ENCODE data around the gene ZBTB44.
"Not testable (repeated sequence)": the region's sequence is repeated elsewhere in the genome, so short reads cannot be mapped to it uniquely, and the experiment has no call there.

Gene ZBTB44

DNA sequence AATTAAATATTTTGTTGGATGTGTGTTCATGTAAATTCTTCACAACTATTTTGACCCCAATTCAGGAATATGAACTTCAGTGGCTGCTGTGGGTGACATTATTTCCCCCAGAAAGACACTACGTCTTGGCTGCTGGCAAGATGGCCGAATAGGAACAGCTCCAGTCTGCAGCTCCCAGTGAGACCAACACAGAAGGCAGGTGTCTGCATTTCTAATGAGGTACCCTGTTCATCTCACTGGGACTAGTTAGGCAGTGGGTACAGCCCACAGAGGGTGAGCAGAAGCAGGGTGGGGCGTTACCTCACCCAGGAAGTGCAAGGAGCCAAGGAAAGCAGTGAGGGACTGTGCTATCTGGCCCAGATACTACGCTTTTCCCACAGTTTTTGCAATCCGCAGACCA lies 65.3 kb downstream of the ZBTB44 start:
- DNase-seq (ENCODE audit: insufficient read length, low spot score) (no peak), FAIRE-seq (no peak)
- no peak for TF ChIP-seq CTCF (IDR thresholded peaks at IDR 0.05; ENCODE audit: insufficient read depth, missing control alignments)

DNA sequence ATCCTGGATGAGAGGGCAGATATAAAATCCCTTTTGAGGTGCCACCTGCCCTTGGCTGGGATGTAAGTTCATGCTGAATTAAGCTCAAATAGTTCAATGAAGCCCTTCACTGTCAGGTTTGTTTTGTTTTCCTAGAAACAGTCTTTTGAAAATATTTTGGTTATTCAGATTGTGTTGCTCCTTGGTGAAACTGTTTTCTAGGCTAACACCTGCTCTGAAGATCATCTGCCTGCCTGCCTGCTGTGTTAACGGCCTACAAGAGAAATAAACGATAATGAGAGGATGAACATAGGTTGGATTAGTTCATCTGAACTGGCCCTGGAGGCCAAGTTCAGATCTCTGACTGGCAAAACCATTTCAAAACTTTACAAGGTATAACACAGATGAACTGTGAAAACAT lies 67.4 kb downstream of the ZBTB44 start:
- no peak for TF ChIP-seq CTCF (IDR thresholded peaks at IDR 0.05; ENCODE audit: insufficient read depth, missing control alignments)
- DNase-seq (ENCODE audit: insufficient read length, low spot score), result no peak
- no peak for FAIRE-seq

DNA sequence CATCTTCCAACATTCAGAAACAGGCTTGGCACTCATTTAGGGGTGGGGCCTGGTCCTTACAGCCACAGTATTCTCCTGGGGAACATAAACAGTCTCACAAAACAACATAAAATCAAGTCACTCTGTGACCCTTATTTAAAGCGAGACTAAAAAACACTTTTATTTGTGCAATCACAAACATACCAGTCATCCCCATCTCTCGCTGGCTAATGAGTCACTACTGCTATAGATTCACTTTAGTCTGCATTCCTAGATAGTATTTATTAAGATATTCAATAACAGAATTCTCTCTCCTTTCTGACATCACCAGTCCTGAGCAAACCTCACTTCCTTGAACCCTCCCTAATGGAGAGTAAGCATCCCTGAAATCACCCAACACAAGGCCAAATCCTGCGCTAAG lies 68.0 kb downstream of the ZBTB44 start:
- DNase-seq (ENCODE audit: insufficient read length, low spot score) (no peak), FAIRE-seq (no peak)
- TF ChIP-seq CTCF (IDR thresholded peaks at IDR 0.05; ENCODE audit: insufficient read depth, missing control alignments), result no peak

DNA sequence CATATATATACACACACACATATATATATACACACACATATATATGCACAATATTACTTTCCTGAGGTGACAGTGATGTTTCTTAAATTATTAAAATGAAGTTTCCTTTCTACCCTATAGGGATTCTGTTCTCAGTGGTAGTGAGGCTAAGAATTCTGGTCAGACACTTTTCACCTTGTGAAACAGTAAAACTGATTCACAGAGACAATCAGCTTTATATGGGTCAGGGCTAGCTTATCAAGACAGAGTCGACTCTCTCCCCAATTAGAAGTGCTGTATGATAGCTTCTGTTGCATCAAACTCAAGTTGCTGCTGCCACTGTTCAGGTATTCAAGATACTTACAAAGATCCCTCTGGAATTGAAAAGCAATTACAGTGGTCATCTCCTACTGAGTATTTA lies 68.4 kb downstream of the ZBTB44 start:
- TF ChIP-seq CTCF (IDR thresholded peaks at IDR 0.05; ENCODE audit: insufficient read depth, missing control alignments), result no peak
- no peak for FAIRE-seq
- DNase-seq (ENCODE audit: insufficient read length, low spot score), result no peak

DNA sequence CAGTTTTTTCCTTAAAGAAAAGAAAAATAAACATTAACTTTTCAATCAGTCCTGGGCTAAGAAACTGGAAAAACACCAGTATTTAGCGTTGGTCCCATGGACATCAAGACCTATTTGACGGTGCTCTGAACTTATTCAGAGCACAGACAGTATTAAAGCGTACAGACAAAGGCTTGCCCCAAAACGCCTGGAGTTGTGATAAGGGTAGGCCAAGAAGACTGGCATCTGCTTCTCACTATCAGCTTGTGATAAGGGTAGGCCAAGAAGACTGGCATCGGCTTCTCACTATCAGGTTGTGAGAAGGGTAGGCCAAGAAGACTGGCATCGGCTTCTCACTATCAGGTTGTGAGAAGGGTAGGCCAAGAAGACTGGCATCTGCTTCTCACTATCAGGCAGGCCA lies 69.3 kb downstream of the ZBTB44 start:
- not testable (repeated sequence) for FAIRE-seq; DNase-seq (ENCODE audit: insufficient read length, low spot score)

- DNase-seq (ENCODE audit: insufficient read length, low spot score) (no peak), FAIRE-seq (no peak)
- no peak for TF ChIP-seq CTCF (IDR thresholded peaks at IDR 0.05; ENCODE audit: insufficient read depth, missing control alignments)
Observed at GRCh38 chr11:130244848-130245247, 69.9 kb downstream of the ZBTB44 start.

DNA sequence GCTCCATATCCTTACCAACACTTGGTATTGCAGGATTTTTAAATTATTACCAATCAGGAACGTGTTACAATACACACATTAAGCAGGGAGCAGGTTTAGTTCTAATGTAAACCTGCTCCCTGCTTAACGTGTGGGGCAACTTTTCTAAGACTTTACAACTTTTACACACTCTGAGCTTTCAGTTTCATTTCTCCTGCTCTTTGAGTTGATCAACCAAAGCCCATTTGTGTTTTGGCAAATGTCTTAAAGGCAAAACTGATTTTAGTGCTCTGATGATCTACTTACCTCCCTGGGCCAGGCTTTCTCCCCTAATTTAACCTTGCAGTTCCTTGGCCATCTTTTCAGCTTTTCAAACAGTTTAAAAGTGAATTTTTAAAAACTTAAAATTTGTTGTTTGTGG lies 70.9 kb downstream of the ZBTB44 start:
- DNase-seq (ENCODE audit: insufficient read length, low spot score), result no peak
- no peak for FAIRE-seq
- TF ChIP-seq CTCF (IDR thresholded peaks at IDR 0.05; ENCODE audit: insufficient read depth, missing control alignments), result no peak

- no peak for TF ChIP-seq CTCF (IDR thresholded peaks at IDR 0.05; ENCODE audit: insufficient read depth, missing control alignments)
- no peak for DNase-seq (ENCODE audit: insufficient read length, low spot score)
- FAIRE-seq, result no peak
Observed at GRCh38 chr11:130241713-130242112, 73.0 kb downstream of the ZBTB44 start.
